Spleen (tissue), 11 donors: ENCODE data around the gene APOC4. TPM values are rescaled to one million over a fixed set of nuclear protein-coding genes. Genes with fewer than 3 reads are reported as not detected.
A peak's percentile ranks its signal among the peaks of the same experiment; 100 is the strongest.

Experiments
- DNase-seq: peaks from one replicate; pipeline ENCODE4 v3.0.0-alpha.2; 2020
- H3K27ac ChIP-seq, 8 donors: fragments of 200-600 bp; sonication (generic) in 7 of 8; 1 replicate in 4 of 8; 2 replicates in 4 of 8; pipeline versions ENCODE4 v1.5.0 to v1.8.0; 2016 to 2021; ENCODE audit warnings: inconsistent platforms in 4 of 8, mild to moderate bottlenecking in 4 of 8, moderate library complexity in 1 of 8
- H3K27me3 ChIP-seq, 7 donors: fragments of 200-600 bp; sonication (generic) in 6 of 7; replicated peaks in 1 of 7; 1 replicate in 4 of 7; 2 replicates in 3 of 7; pipeline versions ENCODE4 v1.5.0 to v1.8.0; 2016 to 2021; ENCODE audit warnings: inconsistent platforms in 3 of 7, mild to moderate bottlenecking in 1 of 7
- H3K36me3 ChIP-seq, 6 donors: fragments of 200-600 bp; sonication (generic) in 5 of 6; 1 replicate in 4 of 6; 2 replicates in 2 of 6; pipeline versions ENCODE4 v1.5.0 to v1.8.0; 2016 to 2021; ENCODE audit warnings: inconsistent platforms in 2 of 6
- H3K4me1 ChIP-seq, 6 donors: fragments of 200-600 bp; sonication (generic) in 5 of 6; 1 replicate in 3 of 6; 2 replicates in 3 of 6; pipeline versions ENCODE4 v1.5.0 to v1.8.0; 2016 to 2021; ENCODE audit warnings: inconsistent platforms in 3 of 6
- H3K4me3 ChIP-seq, 8 donors: fragments of 200-600 bp; sonication (generic) in 7 of 8; 1 replicate in 4 of 8; 2 replicates in 4 of 8; pipeline versions ENCODE4 v1.5.0 to v1.8.0; 2016 to 2021; ENCODE audit warnings: inconsistent platforms in 4 of 8, mild to moderate bottlenecking in 4 of 8, moderate library complexity in 2 of 8
- H3K9me3 ChIP-seq, 8 donors: fragments of 200-600 bp; sonication (generic) in 7 of 8; 1 replicate in 4 of 8; 2 replicates in 4 of 8; pipeline versions ENCODE4 v1.5.0 to v1.8.0; 2016 to 2021; ENCODE audit warnings: inconsistent platforms in 4 of 8
- CTCF ChIP-seq, 11 experiments: fragments of 200-600 bp in 7 of 11; fragments of 450-650 bp in 4 of 11; sonication (generic) in 4 of 11; IDR thresholded peaks in 8 of 11; conservative IDR thresholded peaks in 3 of 11; 1 replicate in 7 of 11; 2 replicates in 4 of 11; pipeline versions ENCODE4 v1.4.0 to v1.8.0; 2016 to 2021; ENCODE audit warnings: antibody characterized with exemption in 11 of 11, inconsistent platforms in 4 of 11, mild to moderate bottlenecking in 1 of 11
- POLR2A ChIP-seq, 3 donors: fragments of 450-650 bp; IDR thresholded peaks; one replicate each; pipeline ENCODE4 v1.5.1; 2017; ENCODE audit warnings: antibody characterized with exemption in 3 of 3, mild to moderate bottlenecking in 1 of 3
- POLR2AphosphoS5 ChIP-seq, 3 donors: sonication (generic); formaldehyde crosslinking; IDR thresholded peaks; one replicate each; pipeline ENCODE4 v1.5.1; 2017; ENCODE audit warnings: antibody characterized with exemption in 3 of 3
- WGBS, 5 donors: extraction: QIAGEN DNeasy Blood & Tissue Kit in 3 of 5; methylation state at CpG; one replicate each; pipeline versions ENCODE4 v1.1.5 to v1.1.7; 2013 to 2018; 5-methylcytosine and 5-hydroxymethylcytosine counted together
- intact Hi-C: fragments of 100-400 bp; cut with DNase I; formaldehyde crosslinking; loops from one replicate; pipeline ENCODE4 v1.15.0; 2023; ENCODE audit warnings: low total_unique reads
- polyA plus RNA-seq, 3 donors: library from polyadenylated mRNA; stranded (reverse); fragments of 200-250 nt; gene quantifications; one replicate each; pipeline ENCODE4 v1.2.1, GENCODE V29; 2013
- total RNA-seq, 7 donors: library from RNA; depleted of rRNA in 3 of 7; stranded (reverse); fragments of >200 nt in 3 of 7; fragmentation: NEBNext Ultra II Directional in 4 of 7; extraction: Animal tissue kit (Norgen Biotek cat#: 25700) in 4 of 7; gene quantifications; one replicate each; pipeline versions ENCODE4 v1.1.0 to v1.2.1, GENCODE V29; 2016 to 2021
- donor health status: healthy with polysubstance abuse.
- donor health status: DM: no; HTN: no; CAD: no; lungs with moderate emphysema.
- donor health status: DM: no; HTN: no; CAD: no.
- donor health status: Bipolar disorder and iron deficiency.
- donor health status: healthy.
- donor health status: DM: no; HTN: no; CAD: no.
- donor health status: DM: yes; HTN: yes; CAD: no.

The APOC4 gene
- total and polyA plus RNA-seq, 10 donors, result 0.24 to 0.42 (median 0.32) TPM; not detected in 7

- H3K27me3 ChIP-seq, result no peaks in the 10 kb centered on the region
- no peak for DNase-seq
- H3K4me3 ChIP-seq, result no peak overlapping the region
- 80 to 88% (median 83%) methylated on average over 9 of the region's 9 CpGs for WGBS, 5 donors
- H3K36me3 ChIP-seq, result peaks cover 0 to 77% (median 63%) of the 10 kb centered on the region in 6 donors
- intact Hi-C loops, result loop anchor here (10.0 kb wide), 1 partner anchor 150 kb away; no protein-coding TSS in a partner anchor
- TF ChIP-seq POLR2A (IDR thresholded peaks at IDR 0.05), result no peak
- no peak for TF ChIP-seq CTCF (IDR thresholded peaks at IDR 0.05 in 8 of 11, conservative IDR thresholded peaks at IDR 0.05 in 3 of 11)
- TF ChIP-seq POLR2AphosphoS5 (IDR thresholded peaks at IDR 0.05), result no peak
- peaks cover 14 to 25% (median 19%) of the 10 kb centered on the region in 6 donors for H3K4me1 ChIP-seq
- H3K9me3 ChIP-seq, result no peaks in the 10 kb centered on the region
- H3K27ac ChIP-seq, result no peak overlapping the region
Measured at GRCh38 chr19:44894946-44895345, 47.1 kb upstream of the APOC4 start.

GRCh38 chr19:44897835-44898234, 44.2 kb upstream of the APOC4 start:
- DNase-seq, result no peak
- no peaks in the 10 kb centered on the region for H3K9me3 ChIP-seq
- H3K36me3 ChIP-seq, result peaks cover 0 to 100% (median 91%) of the 10 kb centered on the region in 6 donors
- 88 to 97% (median 90%) methylated on average over 7 to 8 of the region's 8 CpGs for WGBS, 5 donors
- intact Hi-C loops, result loop anchor here (10.0 kb wide), 1 partner anchor 147 kb away; no protein-coding TSS in a partner anchor
- TF ChIP-seq CTCF (IDR thresholded peaks at IDR 0.05 in 8 of 11, conservative IDR thresholded peaks at IDR 0.05 in 3 of 11), result no peak
- no peak for TF ChIP-seq POLR2A (IDR thresholded peaks at IDR 0.05)
- no peak for TF ChIP-seq POLR2AphosphoS5 (IDR thresholded peaks at IDR 0.05)
- peaks cover 0 to 7% (median 1%) of the 10 kb centered on the region in 6 donors for H3K4me1 ChIP-seq
- no peak overlapping the region for H3K27ac ChIP-seq
- no peak overlapping the region for H3K4me3 ChIP-seq
- H3K27me3 ChIP-seq, result no peaks in the 10 kb centered on the region

- Histone ChIP-seq H3K27ac (no peak overlapping the region), H3K27me3 (peaks cover 0 to 11% (median 9%) of the 10 kb centered on the region in 7 donors), H3K4me3 (no peak overlapping the region), H3K36me3 (peaks cover 0 to 79% (median 69%) of the 10 kb centered on the region in 6 donors), H3K4me1 (peaks cover 11 to 24% (median 22%) of the 10 kb centered on the region in 6 donors), H3K9me3 (no peaks in the 10 kb centered on the region)
- no peak for DNase-seq
- peak in 1 of 3 donors; percentile 11 for TF ChIP-seq POLR2AphosphoS5 (IDR thresholded peaks at IDR 0.05)
- TF ChIP-seq CTCF (IDR thresholded peaks at IDR 0.05 in 8 of 11, conservative IDR thresholded peaks at IDR 0.05 in 3 of 11), result no peak
- WGBS, 5 donors, result 88 to 97% (median 93%) methylated on average over 13 to 19 of the region's 19 CpGs
- intact Hi-C loops, result no loop called here
Measured at GRCh38 chr19:44900328-44901244, 41.5 kb upstream of the APOC4 start.

GRCh38 chr19:44903216-44903601, 38.8 kb upstream of the APOC4 start:
- WGBS, 5 donors, result 76 to 86% (median 78%) methylated on average over 13 to 15 of the region's 15 CpGs
- Histone ChIP-seq H3K36me3 (peaks cover 0 to 53% (median 43%) of the 10 kb centered on the region in 6 donors), H3K4me1 (peaks cover 16 to 40% (median 32%) of the 10 kb centered on the region in 6 donors), H3K27ac (no peak overlapping the region), H3K9me3 (no peaks in the 10 kb centered on the region), H3K27me3 (peaks cover 0 to 34% (median 23%) of the 10 kb centered on the region in 7 donors), H3K4me3 (no peak overlapping the region)
- TF ChIP-seq POLR2A (IDR thresholded peaks at IDR 0.05) (no peak), CTCF (IDR thresholded peaks at IDR 0.05 in 8 of 11, conservative IDR thresholded peaks at IDR 0.05 in 3 of 11) (no peak), POLR2AphosphoS5 (IDR thresholded peaks at IDR 0.05) (no peak)
- DNase-seq, result no peak
- intact Hi-C loops, result no loop called here
